K562 (cell line): ENCODE results near the gene KIAA0513.

Experiments
- CBX8 ChIP-seq: fragments of 200-600 bp; sonication (generic); IDR thresholded peaks from 2 replicates; pipeline ENCODE4 v1.6.1; 2012; ENCODE audit warnings: borderline replicate concordance, mixed run types, low read depth, mild to moderate bottlenecking, moderate library complexity, mixed read lengths, low read length, control low read depth, inconsistent platforms; ENCODE audit not compliant: poor library complexity, severe bottlenecking; ENCODE audit errors: extremely low read depth
- CTCF ChIP-seq, 3 experiments: IDR thresholded peaks in 2 of 3; conservative IDR thresholded peaks in 1 of 3; 2 replicates each; pipeline ENCODE4 v1.5.1; 2011 to 2012; ENCODE audit warnings: low read length in 3 of 3, mild to moderate bottlenecking in 3 of 3, control low read depth in 2 of 3, improper control_type of control experiment in 1 of 3, inconsistent platforms in 1 of 3, low read depth in 1 of 3, mixed read lengths in 1 of 3, moderate library complexity in 1 of 3; ENCODE audit not compliant: insufficient read depth in 2 of 3
- NR2F6 ChIP-seq: fragments of 450-650 bp; formaldehyde crosslinking; IDR thresholded peaks from 2 replicates; pipeline ENCODE4 v1.4.0; 2020; ENCODE audit warnings: mild to moderate bottlenecking

DNA sequence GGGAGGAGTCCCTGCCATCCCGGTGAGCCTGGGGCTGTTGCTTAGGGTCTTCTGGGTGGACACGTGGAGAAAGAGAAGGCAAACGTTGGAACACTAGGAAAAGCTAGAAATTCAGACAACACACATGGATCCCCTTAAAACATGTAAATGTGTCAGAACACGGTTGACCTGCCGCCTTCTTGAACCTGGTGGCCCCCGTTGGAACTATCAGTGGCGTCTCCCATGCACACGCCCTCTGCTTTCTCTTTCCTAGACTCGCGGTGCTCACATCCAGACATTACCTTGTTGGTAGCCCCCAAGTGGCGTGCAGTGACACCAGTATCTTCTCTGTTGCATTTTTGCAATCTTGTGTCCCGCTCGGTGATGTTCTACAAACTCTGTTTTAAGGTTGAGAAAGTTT, 66.1 kb downstream of the KIAA0513 start:
- no peak for TF ChIP-seq NR2F6 (CRISPR knock-in tag)
- TF ChIP-seq CTCF (IDR thresholded peaks at IDR 0.05 in 2 of 3, conservative IDR thresholded peaks at IDR 0.05 in 1 of 3; ENCODE audit: insufficient read depth in 2 of 3, low read depth in 1 of 3, low read length in 3 of 3): peak in 2 of 3 experiments; percentile 3 to 64; a peak in 2 of 6 replicates
- TF ChIP-seq CBX8: no peak
